ENCODE measurements around the gene CNNM3.

DNA sequence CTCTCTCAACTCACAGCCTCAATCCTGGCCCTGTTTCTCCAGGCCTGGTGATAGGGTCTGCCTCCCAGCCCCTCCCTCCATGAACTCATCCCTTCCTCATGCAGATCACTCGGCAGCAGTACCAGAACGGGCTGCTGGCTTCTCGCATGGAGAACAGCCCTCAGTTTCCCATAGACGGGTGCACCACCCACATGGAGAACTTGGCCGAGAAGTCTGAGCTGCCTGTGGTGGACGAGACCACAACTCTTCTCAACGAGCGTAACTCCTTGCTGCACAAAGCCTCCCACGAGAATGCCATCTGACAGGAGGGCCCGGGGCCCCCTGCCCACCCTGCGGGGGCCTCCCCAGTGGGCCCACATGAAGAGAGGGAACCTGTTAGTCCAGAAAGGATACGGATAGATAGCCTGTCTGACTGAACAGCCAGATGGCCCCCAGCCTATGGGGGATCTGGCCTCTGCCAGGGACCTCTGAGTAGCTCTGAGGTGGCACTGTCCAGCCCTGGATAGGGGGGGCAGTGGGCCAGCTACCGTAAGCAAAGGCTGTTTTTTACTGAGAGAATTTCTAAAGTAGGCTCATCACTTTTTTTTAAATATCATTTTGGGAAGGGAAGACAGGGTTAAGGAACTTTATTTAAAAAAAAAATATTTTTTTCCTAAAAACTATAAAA is 6.7 kb upstream of the CNNM3 start:
- no peak for TF ChIP-seq POLR2A (IDR thresholded peaks at IDR 0.05)
- TF ChIP-seq, protein P1, sequence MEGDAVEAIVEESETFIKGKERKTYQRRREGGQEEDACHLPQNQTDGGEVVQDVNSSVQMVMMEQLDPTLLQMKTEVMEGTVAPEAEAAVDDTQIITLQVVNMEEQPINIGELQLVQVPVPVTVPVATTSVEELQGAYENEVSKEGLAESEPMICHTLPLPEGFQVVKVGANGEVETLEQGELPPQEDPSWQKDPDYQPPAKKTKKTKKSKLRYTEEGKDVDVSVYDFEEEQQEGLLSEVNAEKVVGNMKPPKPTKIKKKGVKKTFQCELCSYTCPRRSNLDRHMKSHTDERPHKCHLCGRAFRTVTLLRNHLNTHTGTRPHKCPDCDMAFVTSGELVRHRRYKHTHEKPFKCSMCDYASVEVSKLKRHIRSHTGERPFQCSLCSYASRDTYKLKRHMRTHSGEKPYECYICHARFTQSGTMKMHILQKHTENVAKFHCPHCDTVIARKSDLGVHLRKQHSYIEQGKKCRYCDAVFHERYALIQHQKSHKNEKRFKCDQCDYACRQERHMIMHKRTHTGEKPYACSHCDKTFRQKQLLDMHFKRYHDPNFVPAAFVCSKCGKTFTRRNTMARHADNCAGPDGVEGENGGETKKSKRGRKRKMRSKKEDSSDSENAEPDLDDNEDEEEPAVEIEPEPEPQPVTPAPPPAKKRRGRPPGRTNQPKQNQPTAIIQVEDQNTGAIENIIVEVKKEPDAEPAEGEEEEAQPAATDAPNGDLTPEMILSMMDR (IDR thresholded peaks at IDR 0.05): no peak
- TF ChIP-seq POLR2AphosphoS5 (IDR thresholded peaks at IDR 0.05): no peak

Data from prostate gland (tissue), 2 donors.